Testis (tissue), 2 donors: ENCODE results near the gene SERINC2.

Experiments used
- CTCF ChIP-seq, 3 experiments: fragments of 450-650 bp in 2 of 3; fragments of 200-600 bp in 1 of 3; sonication (generic) in 1 of 3; IDR thresholded peaks; one replicate each; pipeline ENCODE4 v1.5.1; 2016 to 2019; ENCODE audit warnings: antibody characterized with exemption in 3 of 3, mild to moderate bottlenecking in 2 of 3, moderate library complexity in 1 of 3
- POLR2A ChIP-seq: fragments of 450-650 bp; IDR thresholded peaks from one replicate; pipeline ENCODE4 v1.6.1; 2017; ENCODE audit warnings: antibody characterized with exemption, mild to moderate bottlenecking, moderate library complexity

- no peak for TF ChIP-seq CTCF (IDR thresholded peaks at IDR 0.05)
- no peak for TF ChIP-seq POLR2A
Measured at GRCh38 chr1:31396633-31397351, 16.2 kb upstream of the SERINC2 start.
